ENCODE data around the gene RNF212.

RNF212 gene

DNA sequence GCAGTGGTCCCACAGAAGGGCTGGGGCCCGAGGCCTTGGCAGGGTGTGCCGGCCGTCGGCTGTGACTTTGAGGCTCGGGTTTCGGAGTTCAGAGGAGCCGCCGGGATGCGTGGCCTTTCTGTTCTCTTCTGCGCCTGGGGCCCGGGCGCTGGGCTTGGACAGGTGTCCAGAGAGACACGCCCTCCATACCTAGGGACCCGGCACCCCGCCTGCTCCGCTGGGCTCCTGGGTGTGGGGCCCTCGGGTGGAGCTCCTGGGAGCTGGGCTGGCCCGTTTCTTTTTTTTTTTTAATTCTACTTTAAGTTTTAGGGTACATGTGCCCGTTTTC is 90.7 kb downstream of the RNF212 start:
- no peak overlapping the region for H3K27ac ChIP-seq (replicated peaks)
- H3K27me3 ChIP-seq (ENCODE audit: insufficient read depth, poor library complexity, severe bottlenecking) = no peaks in the 10 kb centered on the region
- TF ChIP-seq, protein P1, sequence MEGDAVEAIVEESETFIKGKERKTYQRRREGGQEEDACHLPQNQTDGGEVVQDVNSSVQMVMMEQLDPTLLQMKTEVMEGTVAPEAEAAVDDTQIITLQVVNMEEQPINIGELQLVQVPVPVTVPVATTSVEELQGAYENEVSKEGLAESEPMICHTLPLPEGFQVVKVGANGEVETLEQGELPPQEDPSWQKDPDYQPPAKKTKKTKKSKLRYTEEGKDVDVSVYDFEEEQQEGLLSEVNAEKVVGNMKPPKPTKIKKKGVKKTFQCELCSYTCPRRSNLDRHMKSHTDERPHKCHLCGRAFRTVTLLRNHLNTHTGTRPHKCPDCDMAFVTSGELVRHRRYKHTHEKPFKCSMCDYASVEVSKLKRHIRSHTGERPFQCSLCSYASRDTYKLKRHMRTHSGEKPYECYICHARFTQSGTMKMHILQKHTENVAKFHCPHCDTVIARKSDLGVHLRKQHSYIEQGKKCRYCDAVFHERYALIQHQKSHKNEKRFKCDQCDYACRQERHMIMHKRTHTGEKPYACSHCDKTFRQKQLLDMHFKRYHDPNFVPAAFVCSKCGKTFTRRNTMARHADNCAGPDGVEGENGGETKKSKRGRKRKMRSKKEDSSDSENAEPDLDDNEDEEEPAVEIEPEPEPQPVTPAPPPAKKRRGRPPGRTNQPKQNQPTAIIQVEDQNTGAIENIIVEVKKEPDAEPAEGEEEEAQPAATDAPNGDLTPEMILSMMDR (IDR thresholded peaks at IDR 0.05; ENCODE audit: insufficient read depth, low read length) = no peak
- TF ChIP-seq SPI1 (IDR thresholded peaks at IDR 0.05; ENCODE audit: borderline replicate concordance, low read depth) = no peak
- no peak for TF ChIP-seq POLR2AphosphoS5 (IDR thresholded peaks at IDR 0.05; ENCODE audit: low read depth)
- TF ChIP-seq, protein P2, sequence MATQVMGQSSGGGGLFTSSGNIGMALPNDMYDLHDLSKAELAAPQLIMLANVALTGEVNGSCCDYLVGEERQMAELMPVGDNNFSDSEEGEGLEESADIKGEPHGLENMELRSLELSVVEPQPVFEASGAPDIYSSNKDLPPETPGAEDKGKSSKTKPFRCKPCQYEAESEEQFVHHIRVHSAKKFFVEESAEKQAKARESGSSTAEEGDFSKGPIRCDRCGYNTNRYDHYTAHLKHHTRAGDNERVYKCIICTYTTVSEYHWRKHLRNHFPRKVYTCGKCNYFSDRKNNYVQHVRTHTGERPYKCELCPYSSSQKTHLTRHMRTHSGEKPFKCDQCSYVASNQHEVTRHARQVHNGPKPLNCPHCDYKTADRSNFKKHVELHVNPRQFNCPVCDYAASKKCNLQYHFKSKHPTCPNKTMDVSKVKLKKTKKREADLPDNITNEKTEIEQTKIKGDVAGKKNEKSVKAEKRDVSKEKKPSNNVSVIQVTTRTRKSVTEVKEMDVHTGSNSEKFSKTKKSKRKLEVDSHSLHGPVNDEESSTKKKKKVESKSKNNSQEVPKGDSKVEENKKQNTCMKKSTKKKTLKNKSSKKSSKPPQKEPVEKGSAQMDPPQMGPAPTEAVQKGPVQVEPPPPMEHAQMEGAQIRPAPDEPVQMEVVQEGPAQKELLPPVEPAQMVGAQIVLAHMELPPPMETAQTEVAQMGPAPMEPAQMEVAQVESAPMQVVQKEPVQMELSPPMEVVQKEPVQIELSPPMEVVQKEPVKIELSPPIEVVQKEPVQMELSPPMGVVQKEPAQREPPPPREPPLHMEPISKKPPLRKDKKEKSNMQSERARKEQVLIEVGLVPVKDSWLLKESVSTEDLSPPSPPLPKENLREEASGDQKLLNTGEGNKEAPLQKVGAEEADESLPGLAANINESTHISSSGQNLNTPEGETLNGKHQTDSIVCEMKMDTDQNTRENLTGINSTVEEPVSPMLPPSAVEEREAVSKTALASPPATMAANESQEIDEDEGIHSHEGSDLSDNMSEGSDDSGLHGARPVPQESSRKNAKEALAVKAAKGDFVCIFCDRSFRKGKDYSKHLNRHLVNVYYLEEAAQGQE (IDR thresholded peaks at IDR 0.05; ENCODE audit: insufficient replicate concordance, low read depth) = no peak
- TF ChIP-seq GABPA (IDR thresholded peaks at IDR 0.05; ENCODE audit: low read depth) = no peak
- H3K4me3 ChIP-seq (replicated peaks; ENCODE audit: insufficient read depth, low read length) = no peak overlapping the region
- no peak for DNase-seq (ENCODE audit: low read depth in 1 of 2, low spot score in 1 of 2)

DNA sequence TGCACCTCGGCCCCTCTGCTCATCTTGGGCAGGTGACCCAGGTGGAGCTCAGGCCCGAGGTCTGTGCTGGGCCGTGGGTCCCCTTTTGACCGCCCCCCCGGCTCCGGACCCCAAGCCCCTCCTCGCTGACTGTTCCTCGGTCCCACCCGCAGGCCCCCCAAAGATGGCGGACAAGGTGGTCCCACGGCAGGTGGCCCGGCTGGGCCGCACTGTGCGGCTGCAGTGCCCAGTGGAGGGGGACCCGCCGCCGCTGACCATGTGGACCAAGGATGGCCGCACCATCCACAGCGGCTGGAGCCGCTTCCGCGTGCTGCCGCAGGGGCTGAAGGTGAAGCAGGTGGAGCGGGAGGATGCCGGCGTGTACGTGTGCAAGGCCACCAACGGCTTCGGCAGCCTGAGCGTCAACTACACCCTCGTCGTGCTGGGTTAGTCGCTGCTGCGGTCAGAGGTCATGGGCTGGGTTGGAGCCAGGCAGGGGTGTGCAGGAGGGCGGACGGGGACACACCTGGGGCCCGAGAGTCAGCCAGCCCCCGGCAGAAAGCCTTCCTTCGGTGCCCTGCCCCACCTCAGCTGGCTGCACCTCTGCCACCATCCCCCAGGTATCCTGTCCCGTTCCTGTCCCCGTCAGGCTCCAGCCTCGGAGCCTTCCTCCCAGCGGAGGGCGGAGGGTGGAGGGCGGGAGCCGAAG is 91.2 kb downstream of the RNF212 start:
- Histone ChIP-seq H3K27ac (replicated peaks) (no peak overlapping the region), H3K27me3 (ENCODE audit: insufficient read depth, poor library complexity, severe bottlenecking) (no peaks in the 10 kb centered on the region), H3K4me3 (replicated peaks; ENCODE audit: insufficient read depth, low read length) (no peak overlapping the region)
- DNase-seq (ENCODE audit: low read depth in 1 of 2, low spot score in 1 of 2) = no peak
- TF ChIP-seq POLR2AphosphoS5 (IDR thresholded peaks at IDR 0.05; ENCODE audit: low read depth) (no peak), SPI1 (IDR thresholded peaks at IDR 0.05; ENCODE audit: borderline replicate concordance, low read depth) (no peak), GABPA (IDR thresholded peaks at IDR 0.05; ENCODE audit: low read depth) (no peak)
- TF ChIP-seq, protein P2 (IDR thresholded peaks at IDR 0.05; ENCODE audit: insufficient replicate concordance, low read depth) = no peak
- TF ChIP-seq, protein P1 (IDR thresholded peaks at IDR 0.05; ENCODE audit: insufficient read depth, low read length) = no peak

All from HL-60 (cell line).